Neural cell (in vitro differentiated cells): Measurements from ENCODE around the gene CYP3A7.

Experiments
- POLR2AphosphoS5 ChIP-seq: IDR thresholded peaks from 2 replicates; pipeline ENCODE4 v1.6.1; 2012
- TF ChIP-seq, protein P1 (sequence below): fragments of 450-650 bp; IDR thresholded peaks from 2 replicates; pipeline ENCODE4 v1.5.1; 2014; ENCODE audit warnings: antibody characterized with exemption, mild to moderate bottlenecking, moderate library complexity; ENCODE audit not compliant: poor library complexity, severe bottlenecking

DNA sequence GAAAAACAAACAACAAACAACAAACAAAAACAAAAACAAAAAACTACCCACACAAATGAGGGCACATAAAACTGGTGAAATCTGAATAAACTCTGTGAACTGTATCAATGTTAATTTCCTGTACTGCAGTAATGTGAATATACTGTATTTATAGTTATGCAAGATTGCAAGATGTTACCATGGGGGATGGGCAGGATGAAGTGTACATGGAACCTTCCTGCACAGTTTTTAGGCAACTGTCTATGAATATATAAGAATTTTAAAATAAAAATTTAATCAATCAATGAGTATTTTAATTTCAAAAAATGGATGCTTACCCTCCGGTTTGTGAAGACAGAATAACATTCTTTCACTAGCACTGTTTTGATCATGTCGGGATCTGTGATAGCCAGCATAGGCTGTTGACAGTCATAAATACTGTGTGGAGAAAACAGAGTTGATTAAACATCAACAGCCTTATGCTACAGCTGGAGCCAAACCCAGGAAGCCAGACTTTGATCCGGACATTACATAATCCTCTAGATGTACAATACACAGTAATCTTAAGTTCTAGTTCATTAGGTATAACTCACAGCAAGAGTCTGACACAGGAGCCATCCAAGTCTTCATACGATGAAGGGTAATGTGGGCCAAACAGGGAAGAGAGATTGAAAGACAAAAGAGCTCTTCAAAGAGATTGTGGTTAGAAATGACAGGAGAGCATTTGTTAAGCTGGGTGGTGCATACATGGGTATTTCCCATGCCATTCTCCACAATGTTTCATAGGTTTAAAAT is 14.8 kb downstream of the CYP3A7 start:
- TF ChIP-seq, protein P1, sequence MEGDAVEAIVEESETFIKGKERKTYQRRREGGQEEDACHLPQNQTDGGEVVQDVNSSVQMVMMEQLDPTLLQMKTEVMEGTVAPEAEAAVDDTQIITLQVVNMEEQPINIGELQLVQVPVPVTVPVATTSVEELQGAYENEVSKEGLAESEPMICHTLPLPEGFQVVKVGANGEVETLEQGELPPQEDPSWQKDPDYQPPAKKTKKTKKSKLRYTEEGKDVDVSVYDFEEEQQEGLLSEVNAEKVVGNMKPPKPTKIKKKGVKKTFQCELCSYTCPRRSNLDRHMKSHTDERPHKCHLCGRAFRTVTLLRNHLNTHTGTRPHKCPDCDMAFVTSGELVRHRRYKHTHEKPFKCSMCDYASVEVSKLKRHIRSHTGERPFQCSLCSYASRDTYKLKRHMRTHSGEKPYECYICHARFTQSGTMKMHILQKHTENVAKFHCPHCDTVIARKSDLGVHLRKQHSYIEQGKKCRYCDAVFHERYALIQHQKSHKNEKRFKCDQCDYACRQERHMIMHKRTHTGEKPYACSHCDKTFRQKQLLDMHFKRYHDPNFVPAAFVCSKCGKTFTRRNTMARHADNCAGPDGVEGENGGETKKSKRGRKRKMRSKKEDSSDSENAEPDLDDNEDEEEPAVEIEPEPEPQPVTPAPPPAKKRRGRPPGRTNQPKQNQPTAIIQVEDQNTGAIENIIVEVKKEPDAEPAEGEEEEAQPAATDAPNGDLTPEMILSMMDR, result no peak
- no peak for TF ChIP-seq POLR2AphosphoS5
